Astrocyte of the cerebellum (primary cell): ENCODE results near the gene LRRC37A2.
"Not testable (repeated sequence)": the region's sequence is repeated elsewhere in the genome, so short reads cannot be mapped to it uniquely, and the experiment has no call there.

Experiments
- DNase-seq: peaks from one replicate; pipeline ENCODE4 v3.0.0-alpha.2; 2011; ENCODE audit warnings: low read depth
- H3K4me3 ChIP-seq: 2 replicates; pipeline ENCODE4 v1.5.1; 2011; ENCODE audit warnings: mild to moderate bottlenecking, low read depth, low read length, moderate library complexity
- in situ Hi-C: cut with HindIII; loops from 2 replicates; pipeline ENCODE4 v1.10.0; 2017; ENCODE audit warnings: low sequenced_read_pairs

Gene LRRC37A2

DNA sequence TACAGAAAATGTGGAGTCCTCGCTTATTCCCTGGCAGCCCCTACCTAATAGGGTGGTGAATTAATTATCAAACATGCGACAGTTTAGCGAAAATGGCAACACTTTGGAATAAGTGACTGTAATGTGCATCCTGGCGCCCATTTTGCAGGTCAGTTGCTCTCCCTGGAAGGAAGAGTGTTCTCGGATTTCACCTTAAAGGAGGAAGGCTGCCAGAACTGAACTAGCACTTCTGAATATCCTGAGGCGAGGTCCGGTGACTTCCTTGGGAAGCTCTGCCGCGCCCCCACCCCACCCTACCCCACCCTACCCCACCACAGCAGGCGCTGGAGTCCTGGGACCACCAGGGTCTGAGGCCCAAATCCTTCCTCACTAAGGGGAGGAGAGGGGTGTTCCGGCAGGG lies at the start of gene LRRC37A2:
Gene LRRC37A2 (plus strand): TSS at position 301 of the 400 bp plus-strand sequence. CDS start 245 bp downstream, outside the sequence.
- in situ Hi-C loops, DNase-seq, H3K4me3 ChIP-seq: not testable (repeated sequence)

DNA sequence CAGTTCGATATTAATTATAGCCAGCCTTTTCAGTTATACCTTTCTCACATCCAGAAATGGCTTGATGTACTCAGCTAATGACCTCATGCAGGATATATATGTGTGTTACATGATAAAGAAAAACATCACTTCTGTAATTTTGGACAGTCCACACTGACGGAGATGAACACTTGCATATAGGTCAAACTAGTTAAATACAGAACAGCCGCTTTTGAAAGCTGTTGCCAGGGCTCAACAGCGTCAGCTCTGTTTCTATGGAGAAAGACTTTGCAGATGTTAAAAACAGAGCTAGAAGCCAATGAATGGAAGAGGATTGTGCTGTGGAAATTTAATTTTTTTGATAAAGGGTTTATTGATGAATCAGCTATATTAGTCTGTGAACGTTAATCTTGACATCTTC lies 44.6 kb upstream of the LRRC37A2 start:
- H3K4me3 ChIP-seq, in situ Hi-C loops, DNase-seq: not testable (repeated sequence)

DNA sequence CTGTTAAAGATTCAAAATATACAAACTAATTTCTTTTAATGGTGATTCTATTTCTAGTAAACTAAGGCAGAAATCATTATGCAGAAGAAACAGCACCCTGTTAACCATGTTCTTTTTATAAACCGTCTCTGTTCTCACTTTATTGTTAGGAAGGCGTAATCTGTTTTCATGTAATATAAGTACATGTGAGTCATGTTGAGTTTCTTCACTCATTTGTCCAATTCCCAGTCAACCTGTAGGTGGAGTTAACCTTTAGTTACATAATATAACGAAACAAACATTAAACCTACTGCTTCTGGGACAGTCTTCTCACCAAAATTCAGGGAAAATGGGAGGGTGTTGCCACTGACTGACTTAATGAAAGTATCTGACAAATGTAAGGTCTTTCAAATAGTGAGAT lies 37.8 kb upstream of the LRRC37A2 start:
- H3K4me3 ChIP-seq, DNase-seq, in situ Hi-C loops: not testable (repeated sequence)

DNA sequence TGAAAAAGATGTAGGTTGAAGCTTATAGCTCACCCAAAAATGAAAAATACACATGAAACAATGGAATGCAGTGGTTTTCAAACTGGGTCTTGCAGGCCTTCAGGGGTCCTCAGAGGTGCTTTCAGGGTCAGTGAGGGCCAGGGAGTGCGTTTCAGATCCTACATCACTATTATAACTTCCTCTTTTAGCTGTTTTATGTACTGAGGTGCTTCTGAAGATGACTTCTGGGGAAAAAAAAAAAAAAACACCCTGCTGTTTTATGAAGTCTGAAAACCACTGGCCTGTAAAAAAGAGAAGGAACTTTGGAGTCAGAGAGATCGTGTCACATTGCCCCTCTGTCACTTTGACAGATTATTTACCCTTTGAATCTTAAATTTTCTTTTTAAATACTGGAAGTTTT lies 36.7 kb upstream of the LRRC37A2 start:
- in situ Hi-C loops, H3K4me3 ChIP-seq, DNase-seq: not testable (repeated sequence)

DNA sequence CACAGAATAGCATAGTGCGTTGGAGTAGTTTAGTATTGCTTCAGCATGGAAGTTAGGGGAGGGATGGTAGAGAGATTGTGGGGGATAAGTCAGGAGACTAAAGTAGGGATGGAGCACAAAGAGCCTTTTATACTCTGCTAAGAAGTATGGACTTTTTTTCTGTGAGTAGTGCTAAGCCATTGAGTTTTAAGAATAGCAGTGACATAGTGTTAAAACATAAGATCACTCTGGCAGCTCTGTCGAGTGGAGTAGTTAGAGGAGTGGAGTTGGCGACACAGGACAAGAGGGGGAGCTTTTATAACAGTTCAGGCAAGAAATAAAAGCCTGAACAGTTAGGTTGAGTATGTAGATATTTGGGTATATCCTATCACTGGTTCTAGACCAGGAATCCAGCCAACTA lies 33.4 kb upstream of the LRRC37A2 start:
- in situ Hi-C loops, DNase-seq, H3K4me3 ChIP-seq: not testable (repeated sequence)

DNA sequence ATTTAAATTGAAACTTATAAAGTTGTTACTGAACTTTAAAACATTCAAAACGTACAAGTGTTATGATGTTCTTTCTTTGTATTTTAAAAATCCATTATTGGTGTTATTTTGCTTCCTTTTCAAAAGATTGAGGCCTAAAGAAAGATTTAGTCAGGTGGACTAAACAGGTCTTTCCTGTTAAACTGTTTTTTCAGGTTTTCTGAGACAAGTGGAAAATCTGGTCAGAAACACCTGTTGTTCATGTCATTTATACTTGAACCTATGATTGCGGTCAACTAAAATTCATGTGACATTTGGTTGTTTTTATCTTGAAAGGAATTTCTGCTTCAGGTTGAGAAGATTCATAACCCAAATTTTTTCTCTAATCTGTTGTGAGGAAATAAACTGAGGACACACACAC lies 31.0 kb upstream of the LRRC37A2 start:
- in situ Hi-C loops, DNase-seq, H3K4me3 ChIP-seq: not testable (repeated sequence)

DNA sequence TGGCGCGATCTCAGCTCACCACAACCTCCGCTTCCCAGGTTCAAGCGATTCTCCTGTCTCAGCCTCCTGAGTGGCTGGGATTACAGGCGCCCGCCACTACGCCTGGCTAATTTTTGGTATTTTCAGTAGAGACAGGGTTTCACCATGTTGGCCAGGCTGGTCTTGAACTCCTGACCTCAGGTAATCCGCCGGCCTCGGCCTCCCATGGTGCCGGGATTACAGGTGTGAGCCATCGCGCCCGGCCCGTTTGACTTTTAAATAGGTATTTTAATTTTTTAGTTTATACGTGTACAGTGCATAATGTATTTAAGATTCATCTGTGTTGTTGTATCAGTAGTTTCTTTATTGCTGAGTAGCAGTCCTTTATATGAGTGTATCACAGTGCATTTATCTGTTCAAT lies 20.2 kb upstream of the LRRC37A2 start:
- DNase-seq, H3K4me3 ChIP-seq, in situ Hi-C loops: not testable (repeated sequence)

DNA sequence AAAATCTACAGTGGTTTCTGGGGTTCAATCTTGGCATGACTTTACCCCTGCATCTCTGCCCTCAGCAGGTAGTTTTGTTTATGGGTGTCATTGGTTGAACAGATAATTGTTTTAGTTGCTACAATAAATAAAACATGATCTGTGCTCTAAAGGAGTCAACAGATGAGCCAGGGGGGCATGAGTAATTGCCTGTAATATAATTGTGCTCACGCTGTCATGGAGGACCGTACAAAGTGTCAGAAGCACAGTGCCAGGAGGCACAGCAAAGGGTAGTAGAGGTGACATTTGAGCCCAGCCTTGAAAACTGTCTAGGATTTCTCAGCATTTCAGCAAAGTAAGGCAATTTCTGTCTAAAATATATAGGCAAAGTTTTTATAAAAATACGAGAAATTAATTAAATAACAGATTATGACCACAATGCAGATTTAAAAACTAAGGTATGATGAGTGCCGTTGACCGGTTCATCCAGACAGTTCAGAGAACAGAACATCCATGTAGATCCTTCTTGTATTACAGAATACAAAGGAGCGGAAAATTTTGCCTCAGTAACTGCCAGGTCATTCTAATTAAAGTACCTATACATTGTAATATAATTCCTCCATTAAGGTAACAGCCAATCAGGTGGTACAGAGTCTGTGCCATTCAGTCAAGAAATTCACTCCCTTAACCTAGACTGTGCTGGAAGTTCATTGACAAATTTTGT lies 12.7 kb upstream of the LRRC37A2 start:
- in situ Hi-C loops, H3K4me3 ChIP-seq: not testable (repeated sequence)

DNA sequence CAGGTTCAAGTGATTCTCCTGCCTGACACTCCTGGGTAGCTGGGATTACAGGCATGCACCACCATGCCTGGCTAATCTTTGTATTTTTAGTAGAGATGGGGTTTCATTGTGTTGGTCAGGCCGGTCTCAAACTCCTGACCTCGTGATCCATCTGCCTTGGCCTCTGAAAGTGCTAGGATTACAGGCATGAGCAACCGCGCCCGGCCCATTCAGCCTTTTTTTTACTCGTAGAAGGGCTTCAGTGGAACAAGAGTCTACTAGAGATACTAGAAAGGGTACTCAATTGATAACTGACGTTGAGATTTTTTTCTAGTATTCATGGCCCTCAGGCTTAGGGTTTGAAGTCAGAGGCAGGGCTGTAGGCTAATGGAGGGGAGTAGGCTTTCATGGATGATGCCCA lies 6.4 kb upstream of the LRRC37A2 start:
- DNase-seq, H3K4me3 ChIP-seq, in situ Hi-C loops: not testable (repeated sequence)

More for the DNA sequence above, 12.7 kb upstream of the LRRC37A2 start:
- not testable (repeated sequence) for DNase-seq

DNA sequence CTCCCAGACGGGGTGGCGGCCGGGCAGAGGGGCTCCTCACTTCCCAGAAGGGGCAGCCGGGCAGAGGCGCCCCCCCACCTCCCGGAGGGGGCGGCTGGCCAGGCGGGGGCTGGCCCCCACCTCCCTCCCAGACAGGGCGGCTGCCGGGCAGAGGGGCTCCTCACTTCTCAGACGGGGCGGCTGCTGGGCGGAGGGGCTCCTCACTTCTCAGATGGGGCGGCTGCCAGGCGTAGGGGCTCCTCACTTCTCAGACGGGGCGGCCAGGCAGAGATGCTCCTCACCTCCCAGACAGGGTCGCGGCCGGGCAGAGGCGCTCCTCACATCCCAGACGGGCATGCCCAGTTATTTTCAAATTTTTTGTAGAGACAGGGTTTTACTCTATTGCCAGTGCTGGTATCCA lies 22.4 kb downstream of the LRRC37A2 start:
- H3K4me3 ChIP-seq, in situ Hi-C loops, DNase-seq: not testable (repeated sequence)

DNA sequence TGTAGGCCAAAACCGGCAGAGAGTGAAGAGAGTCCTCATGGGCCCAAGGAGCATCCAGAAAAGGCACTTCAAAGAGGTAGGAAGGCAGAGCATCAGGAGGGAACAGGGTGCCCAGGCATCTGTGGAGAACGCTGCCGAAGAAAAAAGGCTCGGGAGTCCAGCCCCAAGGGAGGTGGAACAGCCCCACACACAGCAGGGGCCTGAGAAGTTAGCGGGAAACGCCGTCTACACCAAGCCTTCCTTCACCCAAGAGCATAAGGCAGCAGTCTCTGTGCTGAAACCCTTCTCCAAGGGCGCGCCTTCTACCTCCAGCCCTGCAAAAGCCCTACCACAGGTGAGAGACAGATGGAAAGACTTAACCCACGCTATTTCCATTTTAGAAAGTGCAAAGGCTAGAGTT lies 36.3 kb downstream of the LRRC37A2 start:
- not testable (repeated sequence) for H3K4me3 ChIP-seq

DNA sequence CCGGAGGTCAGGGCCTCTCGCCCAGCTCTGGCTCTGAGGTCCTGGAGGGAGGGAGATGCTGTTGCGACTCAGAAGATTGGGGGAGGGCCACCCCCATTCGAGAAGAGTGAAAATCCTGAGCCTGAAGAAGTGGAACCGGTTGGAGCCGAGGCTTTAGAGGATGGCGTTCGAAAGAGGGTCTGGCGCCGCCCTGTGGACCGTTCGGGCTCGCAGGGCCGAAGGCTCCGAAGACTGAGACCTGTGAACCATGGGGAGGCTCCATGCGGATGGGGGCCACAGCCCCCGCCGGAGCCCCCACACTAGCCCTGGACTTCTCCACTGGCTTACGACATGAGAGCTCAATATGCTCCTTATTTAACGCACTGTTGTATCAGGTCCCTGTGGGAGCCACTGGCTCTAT lies 46.9 kb downstream of the LRRC37A2 start:
- H3K4me3 ChIP-seq, in situ Hi-C loops, DNase-seq: not testable (repeated sequence)

More for the DNA sequence above, 36.3 kb downstream of the LRRC37A2 start:
- DNase-seq, in situ Hi-C loops: not testable (repeated sequence)

DNA sequence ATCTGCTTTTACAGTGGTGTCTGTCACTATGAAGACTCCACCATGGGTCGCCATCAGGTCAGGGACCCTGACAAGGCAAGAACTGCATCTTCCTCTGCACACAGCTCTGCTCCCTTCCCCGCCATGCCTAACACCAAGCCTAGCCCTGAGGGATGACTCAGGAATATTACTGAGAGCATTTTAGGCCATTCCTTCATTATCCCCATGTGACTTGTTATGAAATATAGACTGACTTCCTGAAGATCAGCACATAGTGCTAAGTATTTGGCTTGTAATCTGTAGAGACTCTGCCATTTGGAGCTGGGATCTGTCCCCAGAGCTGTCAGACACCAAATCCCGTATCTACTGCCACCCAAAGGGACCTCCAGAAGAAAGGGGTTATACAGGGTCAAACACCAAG lies 47.8 kb downstream of the LRRC37A2 start:
- H3K4me3 ChIP-seq, DNase-seq, in situ Hi-C loops: not testable (repeated sequence)

DNA sequence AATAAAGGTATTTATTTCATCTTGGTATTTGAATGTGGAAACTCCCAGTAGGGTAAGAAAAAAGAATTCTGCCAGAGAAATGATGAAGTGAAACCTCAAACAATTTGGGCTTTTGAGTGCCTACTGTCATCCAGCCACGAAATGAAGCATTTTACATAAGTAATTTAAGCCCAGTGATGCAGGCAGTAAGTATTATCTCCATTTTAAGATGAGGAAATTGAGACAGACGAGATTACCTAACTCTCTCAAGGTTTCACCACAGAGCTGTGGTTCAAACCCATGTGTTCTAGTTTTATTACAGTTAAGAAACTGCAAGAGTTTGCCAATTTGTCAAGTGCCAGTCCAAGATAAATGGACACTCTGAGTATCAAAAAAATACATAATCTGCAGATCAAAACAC lies 54.0 kb downstream of the LRRC37A2 start:
- H3K4me3 ChIP-seq, in situ Hi-C loops: not testable (repeated sequence)

DNA sequence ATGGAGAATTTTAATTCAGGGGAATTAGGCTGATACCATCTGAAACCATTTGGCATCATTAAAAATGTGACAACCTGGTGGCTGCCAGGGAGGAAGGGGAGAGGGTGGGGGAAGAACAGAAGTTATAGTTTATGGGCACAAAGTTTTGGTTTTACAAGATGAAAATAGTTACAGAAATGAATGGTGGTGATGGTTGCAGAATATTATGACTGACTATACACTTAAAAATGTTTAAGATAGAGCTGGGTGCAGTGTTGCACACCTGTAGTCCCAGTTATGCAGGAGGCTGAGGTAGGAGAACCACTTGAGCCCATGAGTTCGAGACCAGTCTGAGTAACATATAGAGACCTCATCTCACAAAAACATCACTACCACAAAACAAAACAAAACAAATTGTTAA lies 54.7 kb downstream of the LRRC37A2 start:
- DNase-seq, in situ Hi-C loops, H3K4me3 ChIP-seq: not testable (repeated sequence)

More for the DNA sequence above, 54.0 kb downstream of the LRRC37A2 start:
- DNase-seq = not testable (repeated sequence)

DNA sequence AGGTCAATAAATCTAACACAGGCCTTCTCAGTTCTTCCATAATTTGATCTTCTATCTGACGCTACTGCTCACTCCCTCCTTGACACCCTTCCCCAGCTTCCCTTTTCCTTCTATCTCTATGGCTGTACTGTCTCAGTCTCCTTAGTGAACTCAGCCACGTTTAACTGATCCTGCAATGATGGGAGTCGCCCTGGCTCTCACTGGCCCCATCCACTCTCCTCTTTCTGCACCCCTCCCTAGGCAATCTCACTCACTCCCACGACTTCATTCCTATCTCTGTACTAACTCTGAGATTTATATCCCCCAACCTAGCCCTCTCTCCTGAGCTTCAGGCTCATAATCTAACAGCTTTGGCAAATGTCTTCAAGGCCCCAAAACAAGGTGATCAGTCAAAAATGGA lies 59.5 kb downstream of the LRRC37A2 start:
- in situ Hi-C loops, H3K4me3 ChIP-seq, DNase-seq: not testable (repeated sequence)

DNA sequence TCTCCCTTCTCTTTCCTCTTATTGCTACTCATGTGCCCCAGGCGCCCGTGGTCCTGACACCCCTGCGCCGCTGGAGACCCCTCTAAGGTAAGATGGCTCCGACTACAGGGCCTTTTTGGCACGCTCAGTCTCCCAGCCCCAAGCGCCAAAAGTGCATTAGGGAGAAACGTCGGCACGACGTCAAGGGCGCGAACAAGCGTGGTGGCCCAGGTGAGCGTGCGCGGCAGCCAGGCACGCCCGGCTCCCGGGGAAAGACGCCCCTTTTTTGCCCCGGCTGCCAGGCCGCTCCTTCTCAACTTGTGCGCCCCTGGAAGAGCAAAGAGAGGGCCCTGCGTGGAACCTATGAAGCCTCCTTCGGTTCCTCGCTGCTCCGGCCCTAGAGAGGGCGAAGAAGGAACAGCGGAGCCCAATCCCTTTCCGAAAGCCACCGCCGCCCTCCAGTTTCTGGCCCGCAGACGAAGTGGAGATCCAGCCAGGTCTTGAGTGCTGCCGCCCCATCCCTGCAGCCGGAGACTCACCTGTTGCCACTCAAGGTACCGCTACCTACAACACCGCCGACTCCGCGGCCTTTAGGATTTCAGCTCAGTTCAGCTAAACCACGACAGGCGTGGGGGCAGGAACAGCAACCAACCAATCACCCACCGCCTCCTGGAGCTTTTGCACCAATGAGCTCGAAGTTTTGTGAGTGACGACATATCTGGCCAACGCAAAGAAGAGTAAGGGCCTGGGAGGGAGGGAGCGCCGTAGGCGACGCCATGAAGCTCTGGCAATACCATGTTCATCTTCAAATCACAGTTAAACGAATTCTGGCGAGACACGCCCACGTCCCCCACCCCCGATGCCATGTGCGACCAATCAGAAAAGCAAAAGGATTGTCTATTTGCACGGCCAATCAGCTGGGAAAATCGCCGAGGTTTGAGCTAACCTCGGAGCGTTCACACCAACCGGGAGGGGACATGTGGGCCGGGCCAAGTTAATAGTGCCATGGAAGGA lies 67.1 kb downstream of the LRRC37A2 start, which contains the start of gene ARL17A:
Gene ARL17A (minus strand): TSS at position 609 of the 993 bp plus-strand sequence. CDS start 3,369 bp downstream, outside the sequence.
- in situ Hi-C loops, DNase-seq, H3K4me3 ChIP-seq: not testable (repeated sequence)
